ENCODE data around the gene NUAK1.

- TF ChIP-seq ZFP3 (CRISPR knock-in tag; IDR thresholded peaks at IDR 0.05) (no peak), TSHZ2 (CRISPR knock-in tag; IDR thresholded peaks at IDR 0.05) (no peak)
Observed at GRCh38 chr12:106013941-106014340, 124.8 kb downstream of the NUAK1 start.

Data from SK-N-SH treated with all-trans-retinoic acid at 6 μM for 48 hours (cell line).